Kidney (tissue), 14 donors: Measurements from ENCODE around the gene ZBED4. TPM values are rescaled to one million over a fixed set of nuclear protein-coding genes. Genes with fewer than 3 reads are reported as not detected.
A peak's percentile ranks its signal among the peaks of the same experiment; 100 is the strongest.

ENCODE experiments used
- DNase-seq, 5 donors: peaks; one replicate each; pipeline ENCODE4 v3.0.0-alpha.2; 2013 to 2020
- FAIRE-seq: peaks from 2 replicates; lab custom pipeline; 2012; peaks lifted over from hg19 to GRCh38; lab: Jason Lieb, UNC
- H3K27ac ChIP-seq, 2 donors: one replicate each; pipeline ENCODE4 v1.7.0; 2013; ENCODE audit warnings: low read depth in 2 of 2, low read length in 2 of 2, inconsistent platforms in 1 of 2
- H3K27me3 ChIP-seq: one replicate; pipeline ENCODE4 v1.7.1; 2013; ENCODE audit warnings: low read length, inconsistent platforms; ENCODE audit not compliant: control insufficient read depth, insufficient read depth
- H3K36me3 ChIP-seq, 3 donors: one replicate each; pipeline versions ENCODE4 v1.7.0 to v1.7.1; 2013; ENCODE audit warnings: low read length in 3 of 3, control low read depth in 1 of 3, inconsistent platforms in 1 of 3; ENCODE audit not compliant: insufficient read depth in 3 of 3, control insufficient read depth in 2 of 3
- H3K4me1 ChIP-seq, 3 donors: one replicate each; pipeline versions ENCODE4 v1.7.0 to v1.7.1; 2013; ENCODE audit warnings: low read length in 3 of 3, inconsistent platforms in 1 of 3, low read depth in 1 of 3; ENCODE audit not compliant: control insufficient read depth in 2 of 3, insufficient read depth in 2 of 3
- H3K4me3 ChIP-seq, 3 donors: one replicate each; pipeline versions ENCODE4 v1.7.0 to v1.8.1; 2013; ENCODE audit warnings: low read length in 3 of 3, control low read depth in 1 of 3, inconsistent platforms in 1 of 3
- H3K9ac ChIP-seq, 3 donors: one replicate each; pipeline versions ENCODE4 v1.7.0 to v1.7.1; 2013; ENCODE audit warnings: low read length in 3 of 3, control low read depth in 1 of 3, inconsistent platforms in 1 of 3
- H3K9me3 ChIP-seq, 3 donors: one replicate each; pipeline versions ENCODE4 v1.7.0 to v1.7.1; 2013; ENCODE audit warnings: low read length in 3 of 3, control low read depth in 1 of 3, inconsistent platforms in 1 of 3; ENCODE audit not compliant: control insufficient read depth in 2 of 3, insufficient read depth in 1 of 3
- CTCF ChIP-seq: IDR thresholded peaks from 3 replicates; pipeline ENCODE4 v1.5.1; 2012; ENCODE audit warnings: mild to moderate bottlenecking, moderate library complexity, borderline replicate concordance; ENCODE audit not compliant: insufficient read depth; ENCODE audit errors: extremely low read depth
- intact Hi-C: fragments of 100-400 bp; cut with DNase I; formaldehyde crosslinking; loops from one replicate; pipeline ENCODE4 v1.11.1; 2022
- polyA plus RNA-seq: library from polyadenylated mRNA; stranded (reverse); fragments of 350-450 nt; fragmentation: Illumina TruSeq; extraction: RNeasy Lipid Tissue Mini Kit (QIAGEN cat#74804); gene quantifications from one replicate; pipeline ENCODE4 v1.2.3, GENCODE V29; 2014; ENCODE audit warnings: low read depth, low replicate concordance; ENCODE audit not compliant: insufficient read depth
- total RNA-seq: library from RNA; stranded (reverse); fragmentation: NEBNext Ultra II Directional; extraction: Animal tissue kit (Norgen Biotek cat#: 25700); gene quantifications from one replicate; pipeline ENCODE4 v1.2.1, GENCODE V29; 2021
- donor health status: control.
- donor health status: control.
- donor health status: control.
- donor health status: control.
- donor health status: control.
- donor health status: DM: yes; HTN: yes; CAD: no.
- donor health status: Normal renal cell carcinoma (clear cell type).

ZBED4 gene
- total and polyA plus RNA-seq, 2 donors from 2014 or later: 2.1 to 12.9 TPM

- peaks cover 16% of the 10 kb centered on the region for H3K27me3 ChIP-seq
- H3K9ac ChIP-seq: no peak overlapping the region
- TF ChIP-seq CTCF: no peak
- no peaks in the 10 kb centered on the region for H3K9me3 ChIP-seq
- DNase-seq: peak in 2 of 5 donors; percentile 56 to 71
- peaks cover 0 to 7% (median 0%) of the 10 kb centered on the region in 3 donors for H3K4me1 ChIP-seq
- FAIRE-seq: no peak
- H3K27ac ChIP-seq: no peak overlapping the region
- H3K36me3 ChIP-seq: no peaks in the 10 kb centered on the region
- intact Hi-C loops: no loop called here
- no peak overlapping the region for H3K4me3 ChIP-seq
Measured at GRCh38 chr22:49848690-49849160, 4.9 kb upstream of the ZBED4 start.

GRCh38 chr22:49849161-49850020 is 4.3 kb upstream of the ZBED4 start:
- no peak overlapping the region for H3K9ac ChIP-seq
- FAIRE-seq (no peak), DNase-seq (peak in 1 of 5 donors; percentile 75)
- H3K9me3 ChIP-seq: no peaks in the 10 kb centered on the region
- no peak overlapping the region for H3K27ac ChIP-seq
- H3K36me3 ChIP-seq: no peaks in the 10 kb centered on the region
- H3K4me3 ChIP-seq: no peak overlapping the region
- intact Hi-C loops: no loop called here
- H3K4me1 ChIP-seq: peaks cover 0 to 7% (median 0%) of the 10 kb centered on the region in 3 donors
- H3K27me3 ChIP-seq: peaks cover 16% of the 10 kb centered on the region
- TF ChIP-seq CTCF: no peak

- intact Hi-C loops: no loop called here
- Histone ChIP-seq H3K36me3 (no peaks in the 10 kb centered on the region), H3K9ac (no peak overlapping the region), H3K4me3 (no peak overlapping the region), H3K27me3 (peaks cover 16% of the 10 kb centered on the region), H3K27ac (no peak overlapping the region), H3K9me3 (no peaks in the 10 kb centered on the region), H3K4me1 (peaks cover 0 to 9% (median 4%) of the 10 kb centered on the region in 3 donors)
- DNase-seq (peak in 1 of 5 donors; percentile 56), FAIRE-seq (no peak)
- no peak for TF ChIP-seq CTCF
Measured at GRCh38 chr22:49850021-49850911, 3.4 kb upstream of the ZBED4 start.
